A172 (cell line): ENCODE measurements around the gene VAMP1. TPM values are rescaled to one million over a fixed set of nuclear protein-coding genes. Genes with fewer than 3 reads are reported as not detected.
"Not testable (repeated sequence)": the region's sequence is repeated elsewhere in the genome, so short reads cannot be mapped to it uniquely, and the experiment has no call there.

ENCODE experiments used
- DNase-seq: peaks from one replicate; pipeline ENCODE4 v3.0.0-alpha.2; 2015; ENCODE audit warnings: low spot score
- total RNA-seq: library from RNA; depleted of rRNA; stranded (reverse); fragments of >200 nt; shearing (Covaris generic); gene quantifications from 2 replicates; pipeline ENCODE4 v1.2.3, GENCODE V29; 2014

Gene VAMP1
- total RNA-seq, 1 experiment from 2014 or later: 0.33 TPM

GRCh38 chr12:6469609-6470374, 685 bp downstream of the VAMP1 start:
- DNase-seq: no peak

GRCh38 chr12:6469092-6469491, 1.4 kb downstream of the VAMP1 start:
- DNase-seq: no peak

- no peak for DNase-seq
Observed at GRCh38 chr12:6468283-6468575, 2.2 kb downstream of the VAMP1 start.

- not testable (repeated sequence) for DNase-seq
Observed at GRCh38 chr12:6467571-6468282, 2.8 kb downstream of the VAMP1 start.

GRCh38 chr12:6466751-6467150, 3.7 kb downstream of the VAMP1 start:
- not testable (repeated sequence) for DNase-seq

- DNase-seq: no peak
Observed at GRCh38 chr12:6466184-6466573, 4.3 kb downstream of the VAMP1 start.

- peak; percentile 48 for DNase-seq
Observed at GRCh38 chr12:6465467-6466183, 4.9 kb downstream of the VAMP1 start.

GRCh38 chr12:6464531-6464930, 5.9 kb downstream of the VAMP1 start:
- no peak for DNase-seq

GRCh38 chr12:6463858-6464257, 6.6 kb downstream of the VAMP1 start:
- DNase-seq: no peak

- no peak for DNase-seq
Observed at GRCh38 chr12:6463216-6463615, 7.3 kb downstream of the VAMP1 start.

- no peak for DNase-seq
Observed at GRCh38 chr12:6462234-6462995, 8.1 kb downstream of the VAMP1 start.

GRCh38 chr12:6461401-6462233, 8.9 kb downstream of the VAMP1 start:
- DNase-seq: peak; percentile 6

GRCh38 chr12:6460751-6461371, 9.6 kb downstream of the VAMP1 start:
- DNase-seq: no peak

GRCh38 chr12:6459004-6459337, 11.5 kb downstream of the VAMP1 start:
- DNase-seq: no peak

- DNase-seq: no peak
Observed at GRCh38 chr12:6458281-6459003, 12.0 kb downstream of the VAMP1 start.

- DNase-seq: no peak
Observed at GRCh38 chr12:6457220-6457945, 13.1 kb downstream of the VAMP1 start.

GRCh38 chr12:6452944-6453630, 17.4 kb downstream of the VAMP1 start:
- DNase-seq: peak; percentile 68

- DNase-seq: peak; percentile 13
Observed at GRCh38 chr12:6452245-6452943, 18.1 kb downstream of the VAMP1 start.
